Activated CD4-positive, alpha-beta memory T cell treated with anti-CD3 and anti-CD28 coated beads, Interleukin-2, amount 10 ng/mL, durations not matched to agents 7 days and 5 days (primary cell): Measurements from ENCODE around the gene UCHL5. TPM values are rescaled to one million over a fixed set of nuclear protein-coding genes. Genes with fewer than 3 reads are reported as not detected.

Experiments used
- CTCF ChIA-PET: fragments of 350-600 bp; sonication (Branson Sonifier 250); formaldehyde crosslinking; loops from one replicate; lab custom pipeline; 2021; ENCODE audit warnings: antibody characterized with exemption, inconsistent platforms; lab: Charles Lee
- POLR2A ChIA-PET: fragments of 350-600 bp; sonication (Branson Sonifier 250); formaldehyde crosslinking; loops from one replicate; lab custom pipeline; 2021; ENCODE audit warnings: antibody characterized with exemption; lab: Charles Lee
- DNase-seq: peaks from one replicate; pipeline ENCODE4 v3.0.0-alpha.2; 2020
- H3K27ac Mint-ChIP-seq: one replicate; pipeline ENCODE4 v1.8.0; 2021; ENCODE audit warnings: mild to moderate bottlenecking, mixed read lengths
- H3K27me3 Mint-ChIP-seq: one replicate; pipeline ENCODE4 v1.8.0; 2021; ENCODE audit warnings: mixed read lengths
- H3K36me3 Mint-ChIP-seq: one replicate; pipeline ENCODE4 v1.8.0; 2021; ENCODE audit warnings: low read depth, mixed read lengths
- H3K4me1 Mint-ChIP-seq: one replicate; pipeline ENCODE4 v1.8.0; 2021; ENCODE audit warnings: mixed read lengths
- H3K4me3 Mint-ChIP-seq: one replicate; pipeline ENCODE4 v1.8.0; 2021; ENCODE audit warnings: mild to moderate bottlenecking, mixed read lengths
- H3K9me3 Mint-ChIP-seq: one replicate; pipeline ENCODE4 v1.8.0; 2021; ENCODE audit warnings: mixed read lengths
- total RNA-seq, 2 experiments: library from RNA; stranded (reverse); gene quantifications; one replicate each; pipeline ENCODE4 v1.2.3, GENCODE V29; 2021

Gene UCHL5
- total RNA-seq, 2 experiments from 2014 or later, result 44.8 to 45.4 TPM

DNA sequence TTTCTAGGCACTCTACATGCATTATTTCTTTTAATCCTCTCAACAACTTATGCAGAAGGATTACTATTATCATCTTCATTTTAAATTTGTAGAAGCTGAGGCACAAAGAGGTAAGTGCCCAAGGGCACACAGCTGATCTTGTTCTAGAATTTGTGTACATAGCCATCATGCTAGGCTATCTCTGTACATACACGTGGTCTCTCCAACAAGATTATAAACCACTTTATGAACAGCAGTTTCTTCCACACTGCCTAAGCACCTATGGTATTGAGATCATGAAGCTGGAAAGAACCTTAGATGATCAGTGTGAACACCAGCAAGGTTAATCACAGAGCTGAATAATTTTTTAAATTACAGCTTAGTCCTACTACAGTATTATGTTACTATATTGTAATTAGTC lies 28.9 kb downstream of the UCHL5 start:
- DNase-seq, result no peak
- POLR2A ChIA-PET, result interaction anchor here (0.9 to 1.7 kb wide), 2 partner anchors 28 to 223 kb away, joined by 4 to 11 read pairs; partner anchors contain the start of gene UCHL5
- Mint-ChIP-seq H3K36me3 (peaks cover 27% of the 10 kb centered on the region), H3K27me3 (no peaks in the 10 kb centered on the region), H3K9me3 (no peaks in the 10 kb centered on the region), H3K4me3 (no peak overlapping the region), H3K4me1 (peaks cover 5% of the 10 kb centered on the region), H3K27ac (no peak overlapping the region)
- CTCF ChIA-PET, result interaction anchor here (0.6 to 1.1 kb wide), 4 partner anchors 9 to 236 kb away, joined by 3 to 6 read pairs (median 4); no protein-coding TSS in a partner anchor

GRCh38 chr1:193025218-193025617 lies 33.9 kb downstream of the UCHL5 start:
- Mint-ChIP-seq H3K36me3 (peaks cover 25% of the 10 kb centered on the region), H3K27me3 (no peaks in the 10 kb centered on the region), H3K9me3 (no peaks in the 10 kb centered on the region), H3K4me3 (no peak overlapping the region), H3K4me1 (peaks cover 2% of the 10 kb centered on the region), H3K27ac (no peak overlapping the region)
- DNase-seq, result no peak
- POLR2A ChIA-PET, result interaction anchor here (1.4 kb wide), 1 partner anchor 216 kb away, joined by 3 read pairs; no protein-coding TSS in a partner anchor
- CTCF ChIA-PET, result interaction anchor here (1.1 kb wide), 1 partner anchor 219 kb away, joined by 3 read pairs; no protein-coding TSS in a partner anchor

GRCh38 chr1:193019442-193020026 lies 39.6 kb downstream of the UCHL5 start:
- DNase-seq, result no peak
- no peaks in the 10 kb centered on the region for H3K27me3 Mint-ChIP-seq
- H3K4me1 Mint-ChIP-seq, result no peaks in the 10 kb centered on the region
- H3K36me3 Mint-ChIP-seq, result peaks cover 11% of the 10 kb centered on the region
- CTCF ChIA-PET, result interaction anchor here (0.5 to 5.3 kb wide), 11 partner anchors 10 to 545 kb away, joined by 3 to 74 read pairs (median 4); partner anchors contain the start of genes RGS2, RO60 and UCHL5
- no peaks in the 10 kb centered on the region for H3K9me3 Mint-ChIP-seq
- no peak overlapping the region for H3K4me3 Mint-ChIP-seq
- POLR2A ChIA-PET, result no interaction called here
- H3K27ac Mint-ChIP-seq, result no peak overlapping the region

DNA sequence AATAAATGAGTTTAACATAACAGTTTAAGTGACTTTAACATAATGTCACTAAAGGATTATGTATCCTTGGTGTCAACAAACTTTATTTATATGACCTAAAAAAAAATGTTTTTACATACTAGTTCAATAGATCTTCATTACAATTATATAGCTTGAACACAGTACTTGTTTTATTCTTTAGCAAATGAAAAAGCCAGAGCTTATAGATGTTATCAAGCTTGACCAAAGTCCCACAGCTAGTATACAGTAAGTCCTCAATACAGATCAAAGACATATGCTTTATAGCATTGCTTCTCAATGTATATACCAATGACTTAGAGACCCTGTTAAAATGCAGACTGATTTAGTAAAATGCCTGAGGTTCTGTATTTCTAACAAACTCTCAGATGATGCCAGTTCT lies 42.4 kb downstream of the UCHL5 start:
- H3K9me3 Mint-ChIP-seq, result no peaks in the 10 kb centered on the region
- H3K27ac Mint-ChIP-seq, result no peak overlapping the region
- ChIA-PET POLR2A (interaction anchor here (1.4 kb wide), 1 partner anchor 209 kb away, joined by 3 read pairs; no protein-coding TSS in a partner anchor), CTCF (no interaction called here)
- DNase-seq, result no peak
- H3K4me3 Mint-ChIP-seq, result no peak overlapping the region
- H3K4me1 Mint-ChIP-seq, result no peaks in the 10 kb centered on the region
- H3K36me3 Mint-ChIP-seq, result peaks cover 5% of the 10 kb centered on the region
- no peaks in the 10 kb centered on the region for H3K27me3 Mint-ChIP-seq

- ChIA-PET CTCF (interaction anchor here (0.5 to 1.4 kb wide), 2 partner anchors 9 to 470 kb away, joined by 4 to 6 read pairs; no protein-coding TSS in a partner anchor), POLR2A (no interaction called here)
- Mint-ChIP-seq H3K4me3 (no peak overlapping the region), H3K27me3 (no peaks in the 10 kb centered on the region), H3K27ac (no peak overlapping the region), H3K36me3 (peaks cover 2% of the 10 kb centered on the region), H3K9me3 (no peaks in the 10 kb centered on the region), H3K4me1 (no peaks in the 10 kb centered on the region)
- no peak for DNase-seq
Observed at GRCh38 chr1:193014400-193014799, 44.8 kb downstream of the UCHL5 start.

- no peaks in the 10 kb centered on the region for H3K27me3 Mint-ChIP-seq
- no peaks in the 10 kb centered on the region for H3K4me1 Mint-ChIP-seq
- H3K27ac Mint-ChIP-seq, result no peak overlapping the region
- no peak for DNase-seq
- peaks cover 2% of the 10 kb centered on the region for H3K36me3 Mint-ChIP-seq
- H3K4me3 Mint-ChIP-seq, result no peak overlapping the region
- H3K9me3 Mint-ChIP-seq, result no peaks in the 10 kb centered on the region
- ChIA-PET POLR2A (no interaction called here), CTCF (interaction anchor here (0.5 kb wide), 1 partner anchor 469 kb away, joined by 4 read pairs; no protein-coding TSS in a partner anchor)
Observed at GRCh38 chr1:193013707-193014106, 45.5 kb downstream of the UCHL5 start.

- Mint-ChIP-seq H3K4me3 (no peak overlapping the region), H3K36me3 (peaks cover 2% of the 10 kb centered on the region), H3K27ac (no peak overlapping the region), H3K27me3 (no peaks in the 10 kb centered on the region), H3K9me3 (no peaks in the 10 kb centered on the region), H3K4me1 (no peaks in the 10 kb centered on the region)
- POLR2A ChIA-PET, result no interaction called here
- CTCF ChIA-PET, result no interaction called here
- DNase-seq, result no peak
Observed at GRCh38 chr1:193013005-193013404, 46.2 kb downstream of the UCHL5 start.

DNA sequence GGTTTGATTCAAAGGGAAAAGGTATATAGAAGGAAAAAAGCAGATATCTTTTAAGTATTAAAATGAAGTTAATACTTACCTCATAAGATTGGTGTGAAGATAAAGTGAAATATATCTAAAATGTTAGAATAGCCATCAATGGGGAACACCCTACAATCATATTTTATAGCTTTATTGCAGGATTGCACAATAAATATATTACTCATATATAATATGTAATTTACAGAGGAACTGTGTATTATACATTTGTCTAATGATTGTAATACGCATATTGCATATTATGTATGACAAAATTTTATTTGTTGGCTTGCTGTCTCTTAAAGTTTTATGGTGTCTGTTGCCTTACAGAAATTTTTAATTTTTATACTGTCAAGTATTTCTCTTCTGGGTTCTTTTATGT lies 47.8 kb downstream of the UCHL5 start:
- POLR2A ChIA-PET, result no interaction called here
- CTCF ChIA-PET, result no interaction called here
- Mint-ChIP-seq H3K9me3 (no peaks in the 10 kb centered on the region), H3K27ac (no peak overlapping the region), H3K4me1 (no peaks in the 10 kb centered on the region), H3K27me3 (no peaks in the 10 kb centered on the region), H3K36me3 (peaks cover 2% of the 10 kb centered on the region), H3K4me3 (no peak overlapping the region)
- DNase-seq, result no peak

DNA sequence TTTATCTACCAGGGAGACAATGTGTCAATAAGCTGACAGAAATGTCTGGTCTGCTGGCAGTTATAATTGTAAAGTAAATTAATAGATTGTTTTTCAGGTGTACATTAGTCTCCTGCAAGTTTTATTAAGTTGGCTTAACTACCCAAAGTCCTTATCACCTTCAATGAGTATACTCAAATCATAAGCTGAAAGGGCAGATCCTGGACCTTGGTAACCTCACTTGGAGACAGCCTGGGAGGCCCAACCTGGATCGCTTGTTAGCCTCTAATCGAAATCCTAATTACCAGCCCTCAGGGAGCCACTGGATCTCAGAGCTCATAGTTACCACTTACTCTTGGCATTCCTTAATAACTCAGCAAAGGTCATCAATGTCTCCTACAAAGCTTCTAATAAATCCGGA lies 49.7 kb downstream of the UCHL5 start:
- no peak overlapping the region for H3K27ac Mint-ChIP-seq
- CTCF ChIA-PET, result interaction anchor here (1.2 kb wide), 1 partner anchor 10 kb away, joined by 3 read pairs; no protein-coding TSS in a partner anchor
- no peak for DNase-seq
- no peak overlapping the region for H3K4me3 Mint-ChIP-seq
- POLR2A ChIA-PET, result no interaction called here
- peaks cover 9% of the 10 kb centered on the region for H3K9me3 Mint-ChIP-seq
- no peaks in the 10 kb centered on the region for H3K27me3 Mint-ChIP-seq
- H3K36me3 Mint-ChIP-seq, result peaks cover 6% of the 10 kb centered on the region
- peaks cover 4% of the 10 kb centered on the region for H3K4me1 Mint-ChIP-seq

DNA sequence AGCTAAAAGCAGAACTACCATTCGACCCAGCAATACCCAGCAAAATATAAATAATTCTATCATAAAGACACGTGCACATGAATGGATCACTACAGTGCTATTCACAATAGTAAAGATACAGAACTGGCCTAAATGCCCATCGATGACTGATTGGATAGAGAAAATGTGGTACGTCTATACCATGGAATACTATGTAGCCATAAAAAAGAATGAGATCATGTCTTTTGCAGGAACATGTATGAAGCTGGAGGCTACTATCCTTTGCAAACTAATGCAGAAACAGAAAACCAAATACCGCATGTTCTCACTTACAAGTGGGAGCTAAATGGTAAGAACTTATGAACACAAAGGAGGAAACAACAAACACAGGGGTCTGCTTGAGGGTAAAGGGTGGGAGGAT lies 53.4 kb downstream of the UCHL5 start:
- ChIA-PET POLR2A (no interaction called here), CTCF (interaction anchor here (1.5 to 2.1 kb wide), 2 partner anchors 9 to 10 kb away, joined by 4 to 6 read pairs; no protein-coding TSS in a partner anchor)

GRCh38 chr1:192998536-192998935 lies 60.6 kb downstream of the UCHL5 start:
- H3K27me3 Mint-ChIP-seq, result no peaks in the 10 kb centered on the region
- no peak for DNase-seq
- H3K4me1 Mint-ChIP-seq, result peaks cover 9% of the 10 kb centered on the region
- H3K36me3 Mint-ChIP-seq, result peaks cover 70% of the 10 kb centered on the region
- H3K27ac Mint-ChIP-seq, result no peak overlapping the region
- ChIA-PET CTCF (interaction anchor here (0.6 to 1.1 kb wide), 3 partner anchors 17 to 191 kb away, joined by 3 read pairs; no protein-coding TSS in a partner anchor), POLR2A (no interaction called here)
- H3K4me3 Mint-ChIP-seq, result no peak overlapping the region
- peaks cover 18% of the 10 kb centered on the region for H3K9me3 Mint-ChIP-seq

More for the DNA sequence above, 53.4 kb downstream of the UCHL5 start:
- DNase-seq, result no peak
- H3K4me1 Mint-ChIP-seq, result peaks cover 11% of the 10 kb centered on the region
- H3K4me3 Mint-ChIP-seq, result no peak overlapping the region
- H3K9me3 Mint-ChIP-seq, result peaks cover 12% of the 10 kb centered on the region
- peaks cover 39% of the 10 kb centered on the region for H3K36me3 Mint-ChIP-seq
- no peak overlapping the region for H3K27ac Mint-ChIP-seq
- no peaks in the 10 kb centered on the region for H3K27me3 Mint-ChIP-seq

GRCh38 chr1:192994141-192994540 lies 65.0 kb downstream of the UCHL5 start:
- H3K27me3 Mint-ChIP-seq, result no peaks in the 10 kb centered on the region
- no peak overlapping the region for H3K27ac Mint-ChIP-seq
- CTCF ChIA-PET, result no interaction called here
- POLR2A ChIA-PET, result no interaction called here
- H3K9me3 Mint-ChIP-seq, result peaks cover 18% of the 10 kb centered on the region
- peaks cover 10% of the 10 kb centered on the region for H3K4me1 Mint-ChIP-seq
- peaks cover 38% of the 10 kb centered on the region for H3K36me3 Mint-ChIP-seq
- H3K4me3 Mint-ChIP-seq, result no peak overlapping the region
- no peak for DNase-seq

- POLR2A ChIA-PET, result no interaction called here
Observed at GRCh38 chr1:192993426-192994085, 65.6 kb downstream of the UCHL5 start.

More at GRCh38 chr1:192993426-192994085, 65.6 kb downstream of the UCHL5 start:
- peaks cover 12% of the 10 kb centered on the region for H3K9me3 Mint-ChIP-seq
- H3K27ac Mint-ChIP-seq, result no peak overlapping the region
- no peaks in the 10 kb centered on the region for H3K27me3 Mint-ChIP-seq
- CTCF ChIA-PET, result no interaction called here
- H3K4me1 Mint-ChIP-seq, result peaks cover 10% of the 10 kb centered on the region
- H3K36me3 Mint-ChIP-seq, result peaks cover 32% of the 10 kb centered on the region
- no peak for DNase-seq
- H3K4me3 Mint-ChIP-seq, result no peak overlapping the region
